GM12878 (cell line): Measurements from ENCODE around the gene DOCK1. TPM values are rescaled to one million over a fixed set of nuclear protein-coding genes. Genes with fewer than 3 reads are reported as not detected.

Source experiments
- ATAC-seq: fragments of 200-7000 bp; cut with Tn5 transposase; 3 replicates; pipeline ENCODE4 v1.9.1; 2020; ENCODE audit warnings: mild to moderate bottlenecking, moderate library complexity
- BruUV-seq: library from RNA; stranded (reverse); fragments of 400-500 nt; replicated peaks from 2 replicates; lab custom pipeline; 2021; lab: Mats Ljungman, UMichigan
- CTCF ChIA-PET: fragments of 300-600 bp; sonication (Branson Sonifier 250); formaldehyde crosslinking; extraction: SDS; loops from one replicate; lab custom pipeline; 2021; ENCODE audit warnings: inconsistent platforms; lab: Yijun Ruan, JAX
- POLR2A ChIA-PET: fragments of 350-600 bp; formaldehyde crosslinking; extraction: SDS; loops from one replicate; lab custom pipeline; 2021; ENCODE audit warnings: inconsistent platforms; lab: Charles Lee
- RAD21 ChIA-PET: fragments of 300-600 bp; sonication (Branson Sonifier 250); formaldehyde crosslinking; loops from one replicate; lab custom pipeline; 2023; ENCODE audit warnings: antibody characterized with exemption; ENCODE audit not compliant: unreplicated experiment; lab: Charles Lee
- SMC1A ChIA-PET: fragments of 300-600 bp; sonication (Branson Sonifier 250); formaldehyde crosslinking; loops from one replicate; lab custom pipeline; 2023; ENCODE audit not compliant: unreplicated experiment, uncharacterized antibody; lab: Charles Lee
- DNase-seq: peaks from one replicate; pipeline ENCODE4 v3.0.0-alpha.2; 2011; ENCODE audit warnings: low read depth, low spot score
- FAIRE-seq: peaks from 3 replicates; lab custom pipeline; 2011; peaks lifted over from hg19 to GRCh38; lab: Jason Lieb, UNC
- H2AFZ ChIP-seq: 2 replicates; pipeline ENCODE4 v1.6.0; 2011; ENCODE audit warnings: low read depth, low read length, control low read depth; ENCODE audit not compliant: control insufficient read depth
- H3K27ac ChIP-seq: 2 replicates; pipeline ENCODE4 v1.5.1; 2011; ENCODE audit warnings: control low read depth; ENCODE audit not compliant: control insufficient read depth, insufficient read depth
- H3K27me3 ChIP-seq, 2 experiments: replicated peaks in 1 of 2; 2 replicates each; pipeline versions ENCODE4 v1.6.0 to v1.6.1; 2011; ENCODE audit warnings: low read length in 1 of 2; ENCODE audit not compliant: control insufficient read depth in 2 of 2, insufficient read depth in 2 of 2
- H3K36me3 ChIP-seq, 2 experiments: 2 replicates each; pipeline ENCODE4 v1.5.1; 2011; ENCODE audit warnings: low read length in 1 of 2; ENCODE audit not compliant: control insufficient read depth in 2 of 2, insufficient read depth in 2 of 2
- H3K4me1 ChIP-seq: 2 replicates; pipeline ENCODE4 v1.6.1; 2011; ENCODE audit warnings: mild to moderate bottlenecking, low read length, moderate library complexity, mixed read lengths; ENCODE audit not compliant: control insufficient read depth, insufficient read depth
- H3K4me2 ChIP-seq: 2 replicates; pipeline ENCODE4 v1.6.0; 2011; ENCODE audit warnings: control low read depth; ENCODE audit not compliant: control insufficient read depth, insufficient read depth
- H3K4me3 ChIP-seq: fragments of 200-600 bp; sonication (generic); 2 replicates; pipeline ENCODE4 v1.5.1; 2016
- H3K79me2 ChIP-seq: 2 replicates; pipeline ENCODE4 v1.6.0; 2011; ENCODE audit warnings: low read length; ENCODE audit not compliant: control insufficient read depth, insufficient read depth
- H3K9ac ChIP-seq: 2 replicates; pipeline ENCODE4 v1.8.0; 2011; ENCODE audit warnings: low read length, control low read depth, mixed read lengths; ENCODE audit not compliant: control insufficient read depth, insufficient read depth
- H3K9me3 ChIP-seq: replicated peaks from 3 replicates; pipeline ENCODE4 v1.5.1; 2011; ENCODE audit warnings: mild to moderate bottlenecking, low read length; ENCODE audit not compliant: control insufficient read depth, insufficient read depth
- H4K20me1 ChIP-seq: 2 replicates; pipeline ENCODE4 v1.6.0; 2011; ENCODE audit not compliant: control insufficient read depth, insufficient read depth
- ATF7 ChIP-seq: fragments of 450-650 bp; IDR thresholded peaks from 2 replicates; pipeline ENCODE4 v1.6.1; 2016; ENCODE audit warnings: low read depth, mild to moderate bottlenecking
- BCL11A ChIP-seq: IDR thresholded peaks from 2 replicates; pipeline ENCODE4 v1.6.1; 2011; ENCODE audit warnings: low read depth, low read length
- BCLAF1 ChIP-seq: fragments of 450-650 bp; IDR thresholded peaks from 2 replicates; pipeline ENCODE4 v1.6.1; 2017; ENCODE audit warnings: antibody characterized with exemption, mild to moderate bottlenecking, moderate library complexity
- PBX3 ChIP-seq: IDR thresholded peaks from 2 replicates; pipeline ENCODE4 v1.6.1; 2011; ENCODE audit warnings: mild to moderate bottlenecking, low read depth, low read length, moderate library complexity; ENCODE audit not compliant: insufficient replicate concordance
- SREBF1 ChIP-seq: IDR thresholded peaks from 2 replicates; pipeline ENCODE4 v1.6.1; 2012; ENCODE audit warnings: mild to moderate bottlenecking, low read length
- ZNF622 ChIP-seq: fragments of 450-650 bp; IDR thresholded peaks from 2 replicates; pipeline ENCODE4 v1.6.1; 2017; ENCODE audit warnings: mild to moderate bottlenecking, inconsistent platforms
- WGBS: methylation state at CpG from one replicate; pipeline ENCODE4 v1.1.6; 2016; ENCODE audit warnings: low lambda C conversion rate; ENCODE audit not compliant: insufficient replicate concordance, insufficient coverage; ENCODE audit errors: missing lambda C conversion rate; 5-methylcytosine and 5-hydroxymethylcytosine counted together
- in situ Hi-C: fragments of 300-500 bp; cut with MboI; formaldehyde crosslinking; loops from 9 replicates; pipeline ENCODE4 v1.14.3; 2018; ENCODE audit warnings: mixed read lengths
- intact Hi-C: fragments of 100-400 bp; cut with micrococcal nuclease; formaldehyde crosslinking; loops from one replicate; pipeline ENCODE4 v1.14.2; 2022; ENCODE audit not compliant: unreplicated experiment
- polyA plus RNA-seq, 11 experiments: library from polyadenylated mRNA; depleted of rRNA in 4 of 11; unstranded in 6 of 11; stranded (reverse) in 5 of 11; fragments of >200 nt; fragmentation: Nextera tagmentation in 4 of 11; fragmentation: Illumina TruSeq in 1 of 11; extraction: Ambion mirVana in 4 of 11; extraction: Trizol in 1 of 11; gene quantifications; 1 replicate in 1 of 11; 2 replicates in 10 of 11; pipeline versions ENCODE4 v1.2.1 to v1.2.3, GENCODE V29; 2011 to 2016; ENCODE audit warnings: inconsistent platforms in 2 of 11, missing spikeins in 2 of 11, low read depth in 1 of 11
- total RNA-seq, 4 experiments: library from RNA; depleted of rRNA in 3 of 4; stranded (reverse); fragments of >200 nt in 3 of 4; fragmentation: Illumina TruSeq in 1 of 4; extraction: Trizol in 1 of 4; gene quantifications; 2 replicates each; pipeline versions ENCODE4 v1.2.1 to v1.2.3, GENCODE V29; 2013 to 2021

The DOCK1 gene
- total and polyA plus RNA-seq, 10 of the 15 experiments (the other 5 are each of a cell fraction or from before 2014, with no cell fraction given): 0.05 to 0.18 TPM; not detected in 8

GRCh38 chr10:127142856-127143255 is 237.6 kb downstream of the DOCK1 start:
- FAIRE-seq: no peak
- Histone ChIP-seq H3K4me1 (no peaks in the 10 kb centered on the region), H3K9ac (no peak overlapping the region), H2AFZ (no peak overlapping the region), H3K4me3 (no peak overlapping the region), H3K79me2 (no peaks in the 10 kb centered on the region), H3K27ac (no peak overlapping the region), H3K4me2 (no peak overlapping the region), H4K20me1 (no peaks in the 10 kb centered on the region), H3K36me3 (no peaks in the 10 kb centered on the region)
- WGBS: 22% methylated on average over 5 of the region's 5 CpGs
- RAD21 ChIA-PET: no interaction called here
- POLR2A ChIA-PET: no interaction called here
- SMC1A ChIA-PET: no interaction called here
- intact Hi-C loops (no loop called here), in situ Hi-C loops (no loop called here)
- DNase-seq: no peak
- CTCF ChIA-PET: no interaction called here
- no peak for TF ChIP-seq ZNF622
- TF ChIP-seq PBX3: no peak
- TF ChIP-seq, all 136 proteins: peak for 0
- Histone ChIP-seq H3K9me3 (no peaks in the 10 kb centered on the region), H3K27me3 (no peaks in the 10 kb centered on the region)
- BruUV-seq: no TSS peak
- no peak for ATAC-seq

GRCh38 chr10:127145173-127145572 is 239.9 kb downstream of the DOCK1 start:
- FAIRE-seq (no peak), ATAC-seq (no peak), DNase-seq (no peak)
- Histone ChIP-seq H2AFZ (no peak overlapping the region), H3K36me3 (no peaks in the 10 kb centered on the region), H3K9ac (no peak overlapping the region), H3K27me3 (no peaks in the 10 kb centered on the region), H3K9me3 (no peaks in the 10 kb centered on the region), H3K4me2 (no peak overlapping the region), H4K20me1 (no peaks in the 10 kb centered on the region), H3K79me2 (no peaks in the 10 kb centered on the region), H3K4me3 (no peak overlapping the region), H3K27ac (no peak overlapping the region), H3K4me1 (no peaks in the 10 kb centered on the region)
- 6% methylated on average over 6 of the region's 6 CpGs for WGBS
- no peak for TF ChIP-seq BCL11A
- TF ChIP-seq ATF7: no peak
- TF ChIP-seq SREBF1: no peak
- TF ChIP-seq BCLAF1: no peak
- POLR2A ChIA-PET: no interaction called here
- BruUV-seq: no TSS peak
- RAD21 ChIA-PET: no interaction called here
- CTCF ChIA-PET: interaction anchor here (0.5 to 0.6 kb wide), 2 partner anchors 161 to 183 kb away, joined by 3 read pairs; no protein-coding TSS in a partner anchor
- intact Hi-C loops (no loop called here), in situ Hi-C loops (no loop called here)
- SMC1A ChIA-PET: no interaction called here
